ENCODE results near the gene XYLB.

XYLB gene

DNA sequence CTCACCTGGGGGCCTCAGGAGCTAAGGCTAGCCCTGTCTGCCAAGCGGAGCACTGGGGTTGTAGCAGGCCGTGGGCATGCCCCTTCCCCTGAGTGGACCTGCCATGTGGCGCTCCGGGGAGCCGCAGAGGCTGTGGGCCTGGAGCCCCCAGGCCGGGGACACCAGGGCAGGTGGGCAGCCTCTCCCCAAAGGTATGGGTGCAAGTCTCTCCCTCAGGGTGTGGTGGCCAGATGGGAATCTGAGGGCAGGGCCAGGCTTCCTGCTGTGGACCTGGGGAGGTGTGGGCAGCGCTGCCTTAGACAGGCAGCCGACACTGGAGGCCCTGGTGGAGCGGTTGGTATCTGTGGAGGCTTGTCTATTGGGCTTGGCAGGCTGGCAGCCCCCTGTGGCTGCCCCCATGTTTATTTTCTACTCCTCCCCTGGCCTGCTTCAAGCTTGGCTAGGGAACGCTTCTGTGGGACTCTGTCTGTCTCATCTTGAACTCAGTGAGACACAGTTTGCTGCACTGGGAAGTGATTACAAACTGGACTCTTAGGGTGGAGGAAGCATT, 113.0 kb downstream of the XYLB start:
- TF ChIP-seq TAF1 (IDR thresholded peaks at IDR 0.05; ENCODE audit: borderline replicate concordance, insufficient read depth, low read length) (no peak), FOXP2 (optimal IDR thresholded peaks at IDR 0.05; ENCODE audit: borderline replicate concordance, extremely low read depth, extremely low read length, insufficient read depth) (no peak), POLR2AphosphoS5 (IDR thresholded peaks at IDR 0.05; ENCODE audit: low read depth, low read length) (no peak), SIN3A (IDR thresholded peaks at IDR 0.05; ENCODE audit: borderline replicate concordance, insufficient read depth, low read length) (no peak)
- TF ChIP-seq, protein P1, sequence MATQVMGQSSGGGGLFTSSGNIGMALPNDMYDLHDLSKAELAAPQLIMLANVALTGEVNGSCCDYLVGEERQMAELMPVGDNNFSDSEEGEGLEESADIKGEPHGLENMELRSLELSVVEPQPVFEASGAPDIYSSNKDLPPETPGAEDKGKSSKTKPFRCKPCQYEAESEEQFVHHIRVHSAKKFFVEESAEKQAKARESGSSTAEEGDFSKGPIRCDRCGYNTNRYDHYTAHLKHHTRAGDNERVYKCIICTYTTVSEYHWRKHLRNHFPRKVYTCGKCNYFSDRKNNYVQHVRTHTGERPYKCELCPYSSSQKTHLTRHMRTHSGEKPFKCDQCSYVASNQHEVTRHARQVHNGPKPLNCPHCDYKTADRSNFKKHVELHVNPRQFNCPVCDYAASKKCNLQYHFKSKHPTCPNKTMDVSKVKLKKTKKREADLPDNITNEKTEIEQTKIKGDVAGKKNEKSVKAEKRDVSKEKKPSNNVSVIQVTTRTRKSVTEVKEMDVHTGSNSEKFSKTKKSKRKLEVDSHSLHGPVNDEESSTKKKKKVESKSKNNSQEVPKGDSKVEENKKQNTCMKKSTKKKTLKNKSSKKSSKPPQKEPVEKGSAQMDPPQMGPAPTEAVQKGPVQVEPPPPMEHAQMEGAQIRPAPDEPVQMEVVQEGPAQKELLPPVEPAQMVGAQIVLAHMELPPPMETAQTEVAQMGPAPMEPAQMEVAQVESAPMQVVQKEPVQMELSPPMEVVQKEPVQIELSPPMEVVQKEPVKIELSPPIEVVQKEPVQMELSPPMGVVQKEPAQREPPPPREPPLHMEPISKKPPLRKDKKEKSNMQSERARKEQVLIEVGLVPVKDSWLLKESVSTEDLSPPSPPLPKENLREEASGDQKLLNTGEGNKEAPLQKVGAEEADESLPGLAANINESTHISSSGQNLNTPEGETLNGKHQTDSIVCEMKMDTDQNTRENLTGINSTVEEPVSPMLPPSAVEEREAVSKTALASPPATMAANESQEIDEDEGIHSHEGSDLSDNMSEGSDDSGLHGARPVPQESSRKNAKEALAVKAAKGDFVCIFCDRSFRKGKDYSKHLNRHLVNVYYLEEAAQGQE (IDR thresholded peaks at IDR 0.05; ENCODE audit: insufficient read depth in 1 of 2, low read depth in 2 of 2, low read length in 2 of 2), result no peak

DNA sequence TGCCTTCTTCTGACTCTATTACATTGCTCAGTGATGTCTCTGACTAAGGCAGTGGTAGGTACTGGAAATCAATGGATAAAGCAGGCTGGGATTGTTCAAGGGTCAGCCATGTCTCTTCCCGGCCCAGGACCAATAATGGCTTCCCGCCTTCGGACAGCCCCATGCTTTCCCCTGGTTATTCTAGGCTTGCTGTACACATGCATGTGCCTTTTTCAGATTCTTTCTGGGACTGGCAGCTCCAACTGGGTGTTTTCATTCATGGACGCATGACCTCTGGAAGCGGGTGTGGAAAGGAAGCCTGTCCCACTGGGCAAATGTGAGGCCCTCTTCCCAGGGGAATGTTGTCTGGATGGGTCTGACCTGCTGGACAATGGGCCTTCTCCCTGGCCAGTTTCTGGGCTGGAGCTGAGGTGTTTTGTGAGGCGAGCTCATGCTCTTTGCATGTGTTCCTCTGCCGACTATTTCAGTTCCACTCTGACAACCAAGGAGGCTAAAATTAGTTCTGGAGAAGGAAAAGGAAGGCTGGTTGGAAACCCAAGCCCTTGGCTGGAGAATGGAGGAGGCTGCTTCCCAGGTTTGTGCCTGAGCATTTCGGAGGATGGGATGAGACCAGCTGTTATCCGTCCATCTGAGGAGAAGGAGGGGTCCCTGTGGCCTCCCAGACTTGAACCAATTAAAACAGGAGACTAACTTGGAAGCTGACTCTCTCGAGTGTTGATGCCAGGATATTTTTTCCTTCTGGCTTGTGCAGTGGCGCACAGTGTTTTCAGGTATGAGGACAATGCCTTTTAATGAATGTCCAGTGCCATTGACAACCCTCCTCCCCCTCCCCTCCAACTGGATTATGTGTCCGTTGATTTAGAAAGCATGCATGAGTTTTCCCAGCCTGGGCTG, 114.0 kb downstream of the XYLB start:
- TF ChIP-seq, protein P1 (IDR thresholded peaks at IDR 0.05; ENCODE audit: insufficient read depth in 1 of 2, low read depth in 2 of 2, low read length in 2 of 2), result no peak
- TF ChIP-seq FOXP2 (optimal IDR thresholded peaks at IDR 0.05; ENCODE audit: borderline replicate concordance, extremely low read depth, extremely low read length, insufficient read depth) (no peak), SIN3A (IDR thresholded peaks at IDR 0.05; ENCODE audit: borderline replicate concordance, insufficient read depth, low read length) (no peak), TAF1 (IDR thresholded peaks at IDR 0.05; ENCODE audit: borderline replicate concordance, insufficient read depth, low read length) (no peak), POLR2AphosphoS5 (IDR thresholded peaks at IDR 0.05; ENCODE audit: low read depth, low read length) (no peak)
